Loucy (cell line): ENCODE measurements around the gene TTC16.

Source experiments
- CTCF ChIP-seq: fragments of 200-600 bp; sonication (generic); conservative IDR thresholded peaks from 2 replicates; pipeline ENCODE4 v1.5.1; 2014; ENCODE audit warnings: mild to moderate bottlenecking, antibody characterized with exemption, low read length
- EZH2phosphoT487 ChIP-seq: fragments of 200-600 bp; IDR thresholded peaks from 2 replicates; pipeline ENCODE4 v1.6.1; 2018; ENCODE audit warnings: antibody characterized with exemption, mild to moderate bottlenecking, moderate library complexity, borderline replicate concordance

GRCh38 chr9:127689329-127690000 lies 26.4 kb upstream of the TTC16 start:
- TF ChIP-seq CTCF (no peak), EZH2phosphoT487 (no peak)
